Myocyte (in vitro differentiated cells): ENCODE measurements around the gene ZFYVE26. TPM values are rescaled to one million over a fixed set of nuclear protein-coding genes. Genes with fewer than 3 reads are reported as not detected.
"Not testable (repeated sequence)": the region's sequence is repeated elsewhere in the genome, so short reads cannot be mapped to it uniquely, and the experiment has no call there.

Experiments
- DNase-seq: peaks from one replicate; pipeline ENCODE4 v3.0.0-alpha.2; 2012; ENCODE audit warnings: low read depth
- polyA plus RNA-seq: library from polyadenylated mRNA; unstranded; fragments of >200 nt; gene quantifications from one replicate; pipeline ENCODE4 v1.2.1, GENCODE V29; 2012; ENCODE audit warnings: missing spikeins
- total RNA-seq: library from RNA; depleted of rRNA; stranded (reverse); fragments of >200 nt; gene quantifications from 2 replicates; pipeline ENCODE4 v1.2.3, GENCODE V29; 2014

The ZFYVE26 gene
- total RNA-seq: 21.9 and 22.5 TPM in 2 replicates
- polyA plus RNA-seq: 11.9 TPM

DNA sequence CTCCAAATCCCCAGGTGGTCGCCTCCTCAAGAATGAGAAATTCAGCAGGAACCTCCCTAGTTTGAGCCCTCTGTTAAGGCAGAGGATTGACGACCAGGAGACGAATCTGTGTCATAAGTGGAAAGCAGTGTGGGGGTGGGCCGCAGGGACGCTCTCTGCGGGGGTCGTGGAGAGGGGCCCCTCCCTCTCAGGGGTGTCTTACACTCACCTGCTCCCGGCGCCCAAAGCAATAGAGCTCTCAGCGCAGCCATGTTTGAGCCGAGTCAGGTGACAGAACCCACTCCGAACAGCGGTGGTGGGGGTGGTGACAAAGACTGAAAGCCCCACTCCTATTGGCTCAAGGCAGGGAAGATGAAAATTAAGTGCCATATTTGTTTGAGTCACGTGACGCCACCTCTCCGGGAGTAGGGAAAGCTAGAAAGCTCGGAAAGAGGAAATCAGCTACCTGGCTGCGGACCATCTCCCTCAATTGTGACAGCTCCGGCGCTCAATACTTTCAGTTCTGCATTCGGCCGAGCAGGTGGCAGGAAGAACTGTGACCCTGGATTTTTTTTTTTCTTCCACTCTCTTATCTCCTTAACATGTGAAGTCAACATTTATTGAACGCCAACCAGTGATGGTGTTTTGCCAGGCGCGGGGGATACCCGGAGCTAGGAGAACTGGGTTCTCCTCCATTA lies at the start of gene ZFYVE26:
ZFYVE26 (minus strand) TSS at position 265 of the 677 bp plus-strand sequence. CDS start 627 bp downstream, outside the sequence.
- peak; percentile 97 for DNase-seq

DNA sequence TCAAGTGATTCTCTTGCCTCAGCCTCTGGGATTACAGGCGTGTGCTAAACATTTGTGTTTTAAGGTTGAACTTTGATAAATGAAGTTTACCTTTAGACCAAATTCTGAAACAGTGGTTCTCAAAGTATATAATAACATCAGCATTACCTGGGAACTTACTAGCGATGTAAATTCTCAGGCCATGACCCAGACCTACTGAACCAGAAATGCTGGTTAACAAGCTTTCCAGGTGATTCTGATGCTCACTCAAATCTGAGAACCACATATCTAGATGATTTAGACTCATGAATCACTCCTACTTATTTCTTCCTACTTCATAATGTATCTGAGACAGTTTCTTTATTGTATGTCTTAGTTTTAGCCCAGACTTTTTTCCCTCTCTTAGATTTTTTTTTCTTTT lies 46.8 kb upstream of the ZFYVE26 start:
- DNase-seq: no peak

DNA sequence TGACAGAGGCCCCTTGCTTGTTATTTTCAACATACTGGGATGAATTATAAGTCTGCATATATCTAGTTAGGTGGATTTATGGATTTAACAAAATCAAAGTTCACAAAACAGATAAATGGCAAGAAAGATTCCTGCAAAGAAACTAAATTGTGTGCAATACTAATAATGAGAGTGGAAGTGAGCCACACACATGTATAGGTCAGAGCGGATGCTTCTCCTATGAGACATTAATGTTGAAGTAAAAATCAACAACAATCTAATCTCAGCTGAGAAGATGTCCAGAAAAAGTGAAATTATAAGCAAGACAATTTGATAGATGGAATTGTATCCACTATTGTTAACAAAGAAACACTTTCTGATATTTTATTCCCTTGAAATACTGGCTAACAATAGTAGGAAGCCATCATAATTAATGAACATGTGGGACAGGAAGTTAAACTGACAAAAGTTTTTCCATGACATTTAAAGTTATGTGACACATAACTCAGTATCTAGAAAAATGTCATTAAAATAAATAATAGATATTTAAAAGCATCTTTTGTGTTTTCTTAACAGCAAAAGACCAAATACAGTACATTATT lies 42.9 kb upstream of the ZFYVE26 start:
- DNase-seq: no peak

DNA sequence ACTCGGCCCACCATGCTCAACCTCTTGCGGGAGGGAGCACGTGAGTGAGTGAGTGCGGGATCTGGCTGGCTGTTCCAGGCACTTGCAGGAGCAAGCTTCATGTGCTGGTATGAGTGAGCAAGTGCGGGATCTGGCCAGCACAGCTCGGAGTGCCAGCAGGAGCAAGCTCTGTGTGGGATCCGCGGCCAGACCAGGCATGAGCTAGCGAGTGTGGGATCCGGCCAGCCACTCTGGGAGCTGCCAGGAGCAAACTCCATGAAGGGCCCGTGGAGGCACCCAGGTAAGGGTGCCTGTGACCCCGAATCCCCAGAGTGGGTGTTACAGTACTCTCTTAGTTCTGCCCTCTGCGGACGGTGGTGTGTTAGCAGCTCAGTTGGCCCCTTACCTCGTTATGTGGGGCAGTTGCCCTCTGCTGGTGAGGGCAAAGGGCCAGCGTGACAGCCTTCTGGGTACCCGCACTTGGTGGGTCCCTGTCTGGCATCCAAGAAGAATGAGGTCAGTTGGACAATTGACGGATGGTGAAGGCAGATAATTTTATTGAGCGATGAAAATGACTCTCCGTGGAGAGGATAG lies 41.5 kb upstream of the ZFYVE26 start:
- DNase-seq: no peak

DNA sequence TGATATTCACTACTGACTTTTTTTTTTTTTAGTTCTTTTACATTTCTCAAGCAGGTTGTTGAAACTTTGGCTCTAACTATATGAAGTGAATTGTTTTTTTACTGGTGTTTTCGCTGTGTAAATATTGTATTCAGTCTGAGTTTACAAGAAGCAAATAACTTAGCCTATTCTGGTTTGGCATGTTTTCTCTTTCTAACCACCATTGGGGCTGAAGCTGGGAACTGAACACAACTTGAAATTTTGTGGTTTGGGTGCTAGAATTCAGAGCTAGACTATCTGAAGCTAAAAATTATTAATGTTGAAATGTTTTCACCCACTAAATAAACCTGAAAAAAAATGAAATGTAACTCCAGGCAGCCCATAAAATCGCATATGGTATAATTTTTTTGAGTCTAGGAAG lies 40.4 kb upstream of the ZFYVE26 start:
- DNase-seq: peak; percentile 61

DNA sequence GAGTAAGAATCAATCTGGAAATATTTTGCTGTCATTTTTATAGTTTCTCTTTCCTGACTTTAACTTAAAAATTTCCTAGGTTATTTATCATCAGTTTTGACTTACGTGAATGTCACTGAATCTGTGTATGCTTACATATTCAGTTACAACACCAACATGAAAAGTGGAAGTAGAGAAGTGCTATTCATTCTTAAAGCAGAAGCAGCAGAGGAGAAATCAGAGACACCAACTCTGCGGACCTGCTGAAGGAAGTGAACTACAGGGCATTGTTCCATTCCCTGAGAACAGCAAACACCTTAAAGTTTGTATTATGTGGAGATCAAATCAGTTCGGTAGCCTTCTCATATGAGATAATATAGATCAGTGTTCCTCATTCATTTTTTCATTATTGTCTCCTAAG lies 37.3 kb upstream of the ZFYVE26 start:
- DNase-seq: no peak

DNA sequence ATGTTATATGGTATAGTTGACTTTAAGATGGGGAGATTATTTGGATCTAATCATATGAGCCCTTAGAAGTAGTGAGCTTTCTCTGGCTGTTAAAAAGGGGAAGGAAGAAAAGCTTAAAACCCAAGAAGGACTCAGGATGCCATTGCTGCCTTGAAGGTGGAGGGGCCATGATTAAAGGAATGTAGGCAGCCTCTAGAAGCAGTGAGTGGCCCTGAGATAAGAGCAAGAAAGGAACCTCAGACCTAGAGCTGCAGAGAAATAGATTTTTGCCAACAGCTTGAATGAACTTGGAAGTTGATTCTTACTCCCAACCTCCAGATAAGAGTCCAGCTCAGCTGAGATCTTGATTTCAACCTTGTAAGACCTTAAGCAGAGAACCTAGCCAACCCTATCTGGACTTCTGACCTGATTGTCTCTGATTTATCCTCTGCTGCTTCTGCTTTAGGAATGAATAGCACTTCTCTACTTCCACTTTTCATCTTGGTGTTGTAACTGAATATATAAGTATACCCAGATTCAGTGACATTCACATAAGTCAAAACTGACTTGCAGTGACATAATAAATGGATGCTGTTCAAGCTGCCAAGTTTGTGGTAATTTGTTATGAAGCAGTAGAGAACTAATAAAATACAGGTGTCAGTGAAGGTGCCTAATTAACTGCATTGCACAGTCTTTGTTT lies 36.7 kb upstream of the ZFYVE26 start:
- no peak for DNase-seq

DNA sequence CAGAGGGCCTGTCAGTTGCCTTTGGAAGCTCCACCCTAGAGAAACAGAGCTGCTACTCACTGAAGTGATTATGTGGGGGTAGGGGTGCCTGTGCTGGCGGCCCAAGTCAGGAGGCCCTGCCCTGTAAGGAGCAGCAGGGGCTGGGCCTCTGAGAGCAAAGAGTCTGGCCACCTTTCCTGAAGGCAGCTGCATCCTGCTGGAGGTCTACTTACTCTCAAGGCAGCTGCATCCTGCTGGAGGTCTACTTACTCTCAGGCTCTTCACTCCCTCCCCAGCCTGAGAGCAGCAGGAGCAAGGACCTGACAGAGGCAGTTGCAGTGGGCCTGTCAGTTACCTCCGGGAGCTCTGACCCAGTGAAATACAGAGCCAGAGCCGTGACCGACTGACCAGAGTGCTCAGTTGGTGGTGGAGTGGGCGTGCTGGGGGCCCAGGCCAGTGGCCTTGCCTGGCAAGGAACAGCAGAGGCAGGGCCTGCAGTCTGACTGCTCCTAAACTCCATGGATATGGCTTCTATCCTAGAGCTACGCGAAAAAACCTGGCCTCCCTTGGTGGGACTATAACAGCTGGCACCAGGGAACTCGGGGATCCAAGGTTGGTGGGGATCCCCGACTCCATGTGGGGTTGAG lies 35.5 kb upstream of the ZFYVE26 start:
- DNase-seq: no peak

DNA sequence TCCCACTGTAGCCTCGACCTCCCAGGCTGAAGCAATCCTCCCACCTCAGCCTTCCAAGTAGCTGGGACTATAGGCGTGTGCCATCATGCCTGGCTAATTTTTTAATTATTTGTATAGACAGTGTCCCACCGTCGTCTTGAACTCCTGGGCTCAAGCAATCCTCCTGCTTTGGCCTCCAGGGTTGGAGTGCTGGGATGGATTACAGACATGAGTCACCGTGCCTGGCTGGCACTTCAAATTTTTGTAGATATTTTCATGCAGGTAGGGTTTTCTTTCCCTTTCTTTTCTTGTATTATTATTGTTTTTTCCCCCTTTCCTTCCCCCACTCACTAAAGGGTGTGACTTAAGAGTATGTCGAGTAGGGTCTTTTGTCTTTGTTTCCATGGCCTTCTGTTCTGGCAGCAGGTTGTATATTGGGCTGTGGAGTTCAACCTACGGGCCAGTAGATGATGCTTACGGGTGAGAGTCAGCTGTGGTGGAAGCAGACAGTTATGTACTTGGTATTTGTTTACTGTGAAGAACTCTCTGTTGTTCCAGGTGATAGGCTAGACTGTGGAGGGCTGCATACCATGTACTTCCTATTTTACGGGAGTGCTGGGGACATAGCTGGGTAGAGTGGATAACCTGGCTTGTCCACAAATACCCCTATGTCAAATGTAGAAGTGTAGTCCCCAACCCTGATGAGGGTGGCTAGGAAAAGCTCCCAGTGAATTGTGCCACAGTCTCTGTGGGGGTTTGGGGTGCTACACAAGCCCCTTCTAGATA lies 33.9 kb upstream of the ZFYVE26 start:
- no peak for DNase-seq

DNA sequence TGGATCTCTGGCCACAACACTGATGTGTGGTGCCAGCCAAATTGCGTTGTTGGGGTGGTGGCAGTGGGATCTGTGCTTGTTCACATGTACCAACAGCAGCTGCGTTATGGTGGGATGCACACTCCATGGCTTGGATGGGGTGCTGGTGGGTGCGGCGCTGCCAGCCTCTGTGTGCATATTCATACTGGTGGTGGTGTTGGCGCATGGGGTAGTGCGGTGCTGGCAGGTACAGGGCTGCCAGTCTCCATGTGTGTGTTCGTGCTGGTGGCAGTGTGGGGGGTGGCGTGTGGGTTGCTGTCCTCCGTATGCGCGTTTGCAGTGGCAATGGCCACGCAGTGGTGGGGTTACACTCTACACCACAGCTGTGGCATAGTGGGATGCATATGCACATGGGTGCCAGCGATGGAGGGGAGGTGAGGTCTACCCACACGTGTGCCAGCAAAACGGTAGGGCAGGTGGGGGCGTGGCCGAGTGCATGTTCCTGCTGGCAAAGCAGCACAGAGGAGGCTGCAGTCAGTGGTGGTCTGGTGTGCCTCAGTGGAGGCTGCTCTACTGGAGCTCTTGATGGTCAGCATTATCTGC lies 29.7 kb upstream of the ZFYVE26 start:
- no peak for DNase-seq

DNA sequence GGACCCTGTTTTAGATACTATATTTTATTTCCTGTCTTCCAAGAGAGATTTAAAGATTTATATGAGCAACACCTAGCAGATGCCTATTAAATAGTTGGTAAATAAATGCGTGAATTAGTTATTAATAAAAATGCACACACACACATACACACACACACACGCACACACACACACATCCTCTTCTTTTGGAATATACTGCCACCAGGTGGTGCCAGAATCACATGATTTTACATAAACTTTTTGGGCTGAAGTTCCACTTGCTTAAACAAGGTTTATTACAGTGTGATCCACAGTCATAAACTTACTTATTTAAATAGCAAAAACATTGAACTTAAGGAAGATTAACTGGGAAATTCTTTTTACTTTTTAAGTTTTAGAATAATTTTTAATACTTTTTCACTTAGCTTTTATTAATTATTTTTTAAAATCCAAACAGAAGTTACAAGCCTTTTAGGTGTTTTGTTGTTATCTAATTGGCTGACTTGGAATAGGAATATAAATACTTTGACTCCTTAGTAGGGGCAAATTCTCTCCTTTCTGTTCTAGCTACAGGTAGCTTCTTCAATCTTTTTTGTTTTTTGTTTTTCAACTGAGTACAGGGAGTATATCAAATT lies 20.7 kb upstream of the ZFYVE26 start:
- DNase-seq: peak; percentile 76

DNA sequence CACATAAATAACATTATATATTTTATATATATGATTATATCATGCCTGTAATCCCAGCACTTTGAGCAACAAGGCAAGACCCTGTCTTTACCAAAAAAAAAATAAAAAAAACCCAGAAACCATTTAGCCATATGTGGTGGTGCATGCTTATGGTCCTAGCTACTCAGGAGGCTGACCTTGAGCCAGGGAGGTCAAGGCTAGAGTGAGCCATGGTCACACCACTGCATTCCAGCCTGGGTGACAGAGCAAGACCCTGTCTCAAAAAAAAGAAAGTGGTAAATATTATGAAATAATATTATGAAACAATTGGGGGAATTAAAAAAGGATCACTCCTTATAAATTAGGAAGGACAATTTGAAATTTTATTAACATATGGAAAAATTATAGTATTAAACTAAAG lies 19.2 kb upstream of the ZFYVE26 start:
- no peak for DNase-seq

DNA sequence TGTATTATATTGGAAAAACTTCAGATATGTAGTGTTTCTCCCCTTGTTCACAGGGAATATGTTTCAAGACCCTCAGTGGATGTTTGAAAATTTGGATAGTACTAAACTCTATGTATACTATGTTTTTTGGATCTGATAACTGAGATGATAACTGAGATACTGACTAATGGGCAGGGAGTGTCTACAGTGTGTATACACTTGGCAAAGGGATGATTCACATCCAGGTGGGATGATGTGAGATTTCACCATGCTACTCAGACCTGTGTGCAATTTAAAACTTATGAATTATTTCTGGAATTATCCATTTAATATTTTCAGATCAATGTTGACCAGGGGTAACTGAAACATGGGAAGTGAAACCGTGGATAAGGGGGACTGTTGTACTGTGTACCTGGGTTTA lies 17.0 kb upstream of the ZFYVE26 start:
- DNase-seq: no peak

DNA sequence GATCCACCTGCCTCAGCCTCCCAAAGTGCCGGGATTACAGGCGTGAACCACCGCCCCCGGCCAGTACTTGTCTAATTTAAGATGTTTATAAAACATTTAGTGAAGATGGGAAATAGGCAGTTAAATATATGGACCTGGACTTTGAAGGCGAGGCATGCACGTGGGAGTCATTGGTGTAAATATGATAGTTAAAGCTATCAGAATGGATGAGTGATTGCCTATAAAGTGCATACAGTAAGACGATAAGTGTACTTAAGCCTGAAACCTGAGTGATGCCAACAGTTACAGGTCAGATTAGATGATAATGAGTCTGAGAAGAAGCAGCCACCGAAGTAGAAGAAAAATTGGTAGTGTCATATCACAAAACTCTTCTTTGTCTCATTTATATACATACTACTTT lies 14.7 kb upstream of the ZFYVE26 start:
- no peak for DNase-seq

DNA sequence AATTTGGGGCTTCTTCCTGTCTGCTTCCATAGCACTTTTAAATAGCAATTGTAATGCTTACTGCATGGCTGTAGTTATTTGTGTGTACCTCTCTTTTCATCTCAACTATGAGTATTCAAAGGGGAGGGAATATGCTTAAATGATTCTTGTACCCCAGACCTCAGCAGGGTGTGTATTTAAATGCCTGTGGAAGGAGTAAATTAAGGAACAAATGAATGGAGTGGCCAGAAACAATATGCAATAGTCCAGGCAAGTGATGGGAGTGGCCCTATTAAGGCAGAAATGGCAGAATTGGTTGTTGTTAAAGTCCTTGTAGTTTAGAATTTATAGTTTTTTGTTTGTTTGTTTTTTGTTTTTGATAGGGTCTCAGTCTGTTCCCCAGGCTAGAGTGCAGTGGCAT lies 4.7 kb upstream of the ZFYVE26 start:
- DNase-seq: no peak

DNA sequence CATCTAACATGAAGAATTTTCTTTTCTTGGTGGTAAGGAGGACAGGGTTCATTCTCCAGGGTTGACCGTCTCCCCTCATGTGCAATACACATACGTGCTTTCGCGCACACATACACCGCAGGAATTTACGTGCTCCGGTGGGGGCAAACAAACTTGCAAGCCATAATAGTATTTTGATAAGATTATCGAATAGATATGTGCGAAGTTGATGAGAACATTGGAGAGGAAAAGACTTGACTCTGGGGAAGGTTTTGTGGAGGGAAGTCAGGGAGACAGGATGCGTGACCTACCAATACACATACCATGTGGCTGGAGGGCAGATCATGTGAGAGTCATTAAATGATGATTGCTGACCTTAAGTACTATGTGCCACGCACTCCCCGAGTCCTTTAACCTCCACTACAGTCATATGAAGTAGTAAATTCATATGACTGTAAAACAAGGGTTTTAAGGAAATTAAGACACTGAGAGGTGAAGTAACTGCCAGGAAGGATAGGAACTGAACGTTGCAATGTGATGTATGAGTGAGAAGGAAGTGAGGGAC lies 4.1 kb upstream of the ZFYVE26 start:
- no peak for DNase-seq

DNA sequence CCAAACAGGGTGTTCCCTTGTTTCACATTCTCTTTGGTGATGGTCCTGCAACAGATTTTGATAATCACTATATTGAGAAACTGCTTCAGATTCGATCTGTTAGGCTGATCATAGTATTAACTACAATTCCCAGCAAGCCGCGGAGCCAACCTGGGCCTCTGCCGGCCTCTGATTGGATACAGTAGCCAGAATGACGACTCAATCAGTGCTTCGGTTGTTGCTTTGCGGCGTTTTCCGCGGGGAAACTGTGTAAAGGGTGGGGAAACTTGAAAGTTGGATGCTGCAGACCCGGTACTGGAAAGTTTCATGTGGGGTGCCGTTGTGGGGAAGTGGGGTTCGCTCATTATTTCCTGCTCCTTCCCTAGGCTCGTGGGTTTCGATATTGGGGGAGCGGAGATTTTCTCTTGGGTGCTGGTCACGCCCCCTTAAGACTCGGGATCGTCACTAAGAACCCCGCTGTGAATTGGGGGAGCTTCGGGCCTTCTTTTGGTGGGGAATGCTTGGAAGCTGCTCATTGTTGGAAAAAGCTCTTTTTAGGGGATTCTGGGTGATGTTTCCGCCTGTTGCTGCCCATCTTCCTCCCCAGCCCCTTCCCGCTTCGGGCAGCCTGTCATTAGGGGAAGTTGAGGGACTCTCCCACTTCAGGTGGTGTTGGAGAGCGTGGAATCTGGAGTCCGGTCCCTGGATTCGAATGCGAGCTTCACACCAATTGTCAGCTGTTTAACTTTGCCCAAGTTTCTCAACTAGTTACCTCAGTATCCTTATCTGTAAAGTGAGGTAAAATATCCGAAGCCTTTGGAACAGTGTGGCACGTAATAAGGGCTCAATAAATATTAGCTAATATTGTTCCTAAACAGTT lies 3.4 kb upstream of the ZFYVE26 start, which contains the start of gene RAD51B:
RAD51B (plus strand) TSS at position 217 of the 859 bp plus-strand sequence.
- DNase-seq: peak; percentile 87

DNA sequence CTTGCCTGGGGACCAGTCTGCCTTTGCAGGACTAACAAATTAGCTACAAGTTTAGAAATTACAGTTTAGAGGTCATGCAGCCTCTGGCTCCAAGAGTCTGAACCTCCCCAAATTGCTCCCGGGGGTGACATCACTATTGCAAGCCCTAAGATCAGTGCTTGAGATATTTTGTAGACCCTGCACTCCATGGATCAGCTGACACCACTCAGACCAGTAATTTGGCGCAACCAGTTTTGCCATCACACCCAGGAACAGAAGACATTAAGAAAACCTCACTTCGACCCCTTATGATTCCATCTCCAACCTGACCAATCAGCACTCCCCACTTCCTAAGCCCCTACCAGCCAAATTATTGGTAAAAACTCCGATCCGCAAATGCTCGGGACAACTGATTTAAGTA lies 2.1 kb upstream of the ZFYVE26 start:
- DNase-seq: not testable (repeated sequence)
